ENCODE data around the gene CTRL.

CTRL gene

DNA sequence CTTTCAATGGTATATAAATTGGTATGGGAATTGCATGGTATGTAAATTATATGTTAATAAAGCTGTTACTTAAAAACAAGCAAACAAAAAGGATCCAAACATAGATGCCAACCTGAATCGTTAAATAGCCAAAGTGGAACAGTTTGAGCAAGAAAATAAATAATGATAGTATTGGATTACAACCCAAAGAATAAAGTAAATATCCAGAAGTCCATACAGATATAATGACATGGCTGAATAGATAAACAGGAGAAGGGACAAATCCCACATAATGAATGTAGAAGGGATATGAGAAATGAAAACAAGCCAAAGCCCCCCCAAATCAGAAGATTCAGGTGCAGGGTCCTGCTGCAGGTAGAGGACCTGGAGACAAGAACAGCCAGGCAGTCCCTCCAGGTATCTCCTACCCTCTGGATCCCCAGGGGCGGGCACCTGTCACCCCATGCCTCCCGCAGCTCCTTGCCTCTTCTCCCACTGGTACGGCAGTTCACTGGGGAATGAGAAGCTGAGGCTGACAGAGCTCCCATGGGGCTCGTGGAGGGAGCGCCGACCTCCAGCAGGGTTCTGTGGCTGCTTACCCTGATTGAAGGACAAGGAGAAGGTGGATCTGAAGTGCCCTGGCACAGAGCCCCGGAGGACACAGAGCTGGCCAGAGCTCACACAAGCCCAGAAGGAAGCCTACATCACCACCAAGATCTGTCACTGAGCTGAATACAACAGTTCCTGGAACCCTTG, 22.1 kb upstream of the CTRL start:
- TF ChIP-seq, protein P1, sequence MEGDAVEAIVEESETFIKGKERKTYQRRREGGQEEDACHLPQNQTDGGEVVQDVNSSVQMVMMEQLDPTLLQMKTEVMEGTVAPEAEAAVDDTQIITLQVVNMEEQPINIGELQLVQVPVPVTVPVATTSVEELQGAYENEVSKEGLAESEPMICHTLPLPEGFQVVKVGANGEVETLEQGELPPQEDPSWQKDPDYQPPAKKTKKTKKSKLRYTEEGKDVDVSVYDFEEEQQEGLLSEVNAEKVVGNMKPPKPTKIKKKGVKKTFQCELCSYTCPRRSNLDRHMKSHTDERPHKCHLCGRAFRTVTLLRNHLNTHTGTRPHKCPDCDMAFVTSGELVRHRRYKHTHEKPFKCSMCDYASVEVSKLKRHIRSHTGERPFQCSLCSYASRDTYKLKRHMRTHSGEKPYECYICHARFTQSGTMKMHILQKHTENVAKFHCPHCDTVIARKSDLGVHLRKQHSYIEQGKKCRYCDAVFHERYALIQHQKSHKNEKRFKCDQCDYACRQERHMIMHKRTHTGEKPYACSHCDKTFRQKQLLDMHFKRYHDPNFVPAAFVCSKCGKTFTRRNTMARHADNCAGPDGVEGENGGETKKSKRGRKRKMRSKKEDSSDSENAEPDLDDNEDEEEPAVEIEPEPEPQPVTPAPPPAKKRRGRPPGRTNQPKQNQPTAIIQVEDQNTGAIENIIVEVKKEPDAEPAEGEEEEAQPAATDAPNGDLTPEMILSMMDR (IDR thresholded peaks at IDR 0.05; ENCODE audit: insufficient read depth, low read length, missing control alignments) = no peak
- ChIA-PET CTCF (interaction anchor here (1.0 to 5.8 kb wide), 2 partner anchors 12 to 39 kb away, joined by 3 to 34 read pairs; no protein-coding TSS in a partner anchor), POLR2A (interaction anchor here (0.9 kb wide), 1 partner anchor 18 kb away, joined by 3 read pairs; the partner anchor contains the start of gene PSMB10)
- no peak for DNase-seq (ENCODE audit: low read depth, low spot score)
- no peak overlapping the region for H3K4me3 ChIP-seq (ENCODE audit: low read depth, low read length)

DNA sequence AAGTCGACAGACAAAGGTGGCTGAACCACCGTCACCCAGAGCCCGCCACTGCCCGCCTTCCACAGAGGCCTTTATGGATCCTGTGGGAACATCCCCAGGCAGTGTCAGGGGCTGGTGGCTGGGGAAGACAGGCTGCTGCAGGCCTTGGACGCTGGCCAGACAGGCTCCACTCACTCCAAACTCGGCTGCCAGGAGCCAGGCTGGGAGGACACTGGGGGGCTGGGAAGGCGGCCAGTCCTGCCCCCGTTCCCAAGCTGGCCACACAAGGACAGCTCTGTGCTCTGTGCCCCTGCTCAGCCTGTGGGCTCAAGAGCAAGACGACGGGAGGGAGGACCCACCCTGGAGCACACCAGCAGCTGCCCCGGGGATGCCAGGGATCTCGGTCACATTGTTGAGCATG, 19.8 kb upstream of the CTRL start:
- no peak overlapping the region for H3K4me3 ChIP-seq (ENCODE audit: low read depth, low read length)
- TF ChIP-seq, protein P1 (IDR thresholded peaks at IDR 0.05; ENCODE audit: insufficient read depth, low read length, missing control alignments) = no peak
- no peak for DNase-seq (ENCODE audit: low read depth, low spot score)
- CTCF ChIA-PET = interaction anchor here (0.8 to 5.8 kb wide), 4 partner anchors 8 to 135 kb away, joined by 3 to 34 read pairs (median 3); no protein-coding TSS in a partner anchor
- POLR2A ChIA-PET = interaction anchor here (1.0 to 1.4 kb wide), 2 partner anchors 11 to 105 kb away, joined by 3 read pairs; no protein-coding TSS in a partner anchor

DNA sequence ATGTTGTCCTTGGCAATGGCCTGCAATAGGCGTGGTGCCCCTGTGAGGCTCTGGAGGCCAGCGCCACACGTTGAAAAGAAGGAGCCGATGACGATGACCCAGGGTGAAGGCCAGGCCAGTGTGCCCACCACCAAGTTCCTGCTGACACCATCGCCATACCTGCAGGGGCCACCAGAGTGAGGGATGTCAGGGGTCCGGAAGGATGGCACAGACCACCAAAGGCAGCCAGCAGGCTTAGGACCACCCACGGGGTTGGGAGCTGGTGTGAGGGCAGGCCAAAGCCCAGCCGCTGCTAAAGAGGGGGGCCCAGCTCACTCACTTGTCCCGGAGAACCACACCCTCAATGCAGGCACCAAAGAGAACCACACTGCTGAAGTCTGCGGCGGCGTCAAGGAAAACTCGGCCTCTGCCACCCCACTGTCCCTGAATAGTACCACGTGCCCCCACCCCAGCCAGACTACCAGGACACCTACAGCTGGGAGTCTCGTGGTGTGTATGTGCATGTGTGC, 18.7 kb upstream of the CTRL start:
- TF ChIP-seq, protein P1 (IDR thresholded peaks at IDR 0.05; ENCODE audit: insufficient read depth, low read length, missing control alignments) = no peak
- ChIA-PET CTCF (interaction anchor here (1.0 to 1.6 kb wide), 4 partner anchors 9 to 13 kb away, joined by 3 to 8 read pairs (median 3); no protein-coding TSS in a partner anchor), POLR2A (interaction anchor here (0.6 to 1.4 kb wide), 5 partner anchors 9 to 154 kb away, joined by 3 to 4 read pairs (median 3); no protein-coding TSS in a partner anchor)
- no peak overlapping the region for H3K4me3 ChIP-seq (ENCODE audit: low read depth, low read length)
- no peak for DNase-seq (ENCODE audit: low read depth, low spot score)

GRCh38 chr16:67949645-67950044, 18.0 kb upstream of the CTRL start:
- ChIA-PET POLR2A (interaction anchor here (0.6 to 1.1 kb wide), 2 partner anchors 9 to 153 kb away, joined by 3 to 4 read pairs; no protein-coding TSS in a partner anchor), CTCF (interaction anchor here (1.1 to 1.6 kb wide), 3 partner anchors 9 to 11 kb away, joined by 3 to 8 read pairs (median 3); no protein-coding TSS in a partner anchor)
- no peak overlapping the region for H3K4me3 ChIP-seq (ENCODE audit: low read depth, low read length)
- TF ChIP-seq, protein P1 (IDR thresholded peaks at IDR 0.05; ENCODE audit: insufficient read depth, low read length, missing control alignments) = no peak
- DNase-seq (ENCODE audit: low read depth, low spot score) = no peak

DNA sequence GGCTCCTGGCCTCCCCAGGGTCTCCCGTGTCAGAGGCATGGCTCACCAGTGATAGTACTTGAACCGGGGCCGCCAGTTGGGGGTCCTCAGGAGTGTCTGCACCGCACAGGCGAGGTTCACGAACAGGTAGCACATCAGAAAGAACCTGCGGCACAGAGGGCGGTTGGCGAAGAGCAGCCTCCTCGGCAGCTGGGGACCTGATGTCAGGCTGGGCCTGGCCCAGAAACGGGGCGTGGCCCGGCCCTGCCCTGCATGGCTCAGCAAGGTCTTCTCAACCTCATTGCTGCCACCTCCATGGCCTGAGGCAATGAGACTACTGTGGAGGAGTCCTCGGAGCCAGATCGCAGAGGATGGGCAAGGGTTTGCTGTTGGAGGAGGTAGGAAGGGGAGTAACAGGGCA, 16.4 kb upstream of the CTRL start:
- no peak overlapping the region for H3K4me3 ChIP-seq (ENCODE audit: low read depth, low read length)
- DNase-seq (ENCODE audit: low read depth, low spot score) = no peak
- TF ChIP-seq, protein P1 (IDR thresholded peaks at IDR 0.05; ENCODE audit: insufficient read depth, low read length, missing control alignments) = no peak
- CTCF ChIA-PET = interaction anchor here (1.0 to 1.9 kb wide), 2 partner anchors 12 to 93 kb away, joined by 3 to 7 read pairs; no protein-coding TSS in a partner anchor
- POLR2A ChIA-PET = interaction anchor here (1.0 to 1.1 kb wide), 2 partner anchors 9 to 11 kb away, joined by 3 to 6 read pairs; no protein-coding TSS in a partner anchor
